Fibroblast of pulmonary artery (primary cell): Measurements from ENCODE around the gene TAF10.

ENCODE experiments used
- DNase-seq: peaks from one replicate; pipeline ENCODE4 v3.0.0-alpha.2; 2010; ENCODE audit warnings: low read depth
- H3K4me3 ChIP-seq: replicated peaks from 2 replicates; pipeline ENCODE4 v1.5.1; 2011; ENCODE audit warnings: low read depth, mild to moderate bottlenecking, control low read depth, low read length, moderate library complexity
- TF ChIP-seq, protein P1 (sequence below): IDR thresholded peaks from 2 replicates; pipeline ENCODE4 v1.5.1; 2011; ENCODE audit warnings: mild to moderate bottlenecking, control low read depth, low read length, inconsistent platforms; ENCODE audit errors: missing control alignments

TAF10 gene

DNA sequence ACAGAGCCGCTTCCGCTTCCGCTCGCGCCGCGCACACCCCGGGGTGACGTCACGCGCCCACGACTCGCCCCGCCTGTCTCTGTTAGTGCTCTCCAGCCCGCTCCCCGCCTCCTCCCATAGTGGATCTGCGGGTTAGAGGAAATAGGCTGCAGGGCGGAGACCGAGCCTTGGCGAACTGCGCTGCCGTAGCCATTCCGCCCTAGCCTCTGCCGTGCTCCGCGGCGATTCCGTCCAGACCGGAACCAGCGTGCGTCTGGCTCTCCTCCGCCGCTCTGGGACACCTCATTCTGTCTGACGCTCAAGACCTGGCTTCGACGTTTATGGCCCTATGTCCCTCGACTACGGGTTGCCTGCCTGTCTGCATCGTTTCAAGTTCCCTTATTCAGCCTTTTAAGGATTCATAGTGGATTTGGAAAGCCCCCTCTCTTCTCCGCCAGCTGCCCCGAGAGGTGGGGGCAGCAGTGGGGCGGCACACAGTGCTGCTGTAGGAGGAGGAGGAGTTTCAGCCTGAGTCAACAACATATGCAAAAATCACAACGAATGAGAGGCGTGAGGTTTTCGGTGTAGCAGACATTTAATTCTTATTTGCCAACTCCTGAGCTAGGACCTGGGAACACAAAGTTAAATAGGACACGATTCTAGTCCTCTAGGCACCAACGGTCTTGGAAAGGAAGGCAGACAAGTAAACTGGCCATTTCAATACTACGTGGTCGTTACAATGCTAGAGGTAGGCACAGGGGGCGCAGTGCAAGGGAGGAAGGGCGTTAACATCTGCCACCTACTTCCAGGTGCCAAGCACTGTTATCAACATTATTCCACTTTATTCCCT, at the start of gene TAF10:
Gene TAF10, minus strand, starts transcription at position 4 of the 829 bp plus-strand sequence. CDS start 27 bp downstream, outside the sequence.
- TF ChIP-seq, protein P1, sequence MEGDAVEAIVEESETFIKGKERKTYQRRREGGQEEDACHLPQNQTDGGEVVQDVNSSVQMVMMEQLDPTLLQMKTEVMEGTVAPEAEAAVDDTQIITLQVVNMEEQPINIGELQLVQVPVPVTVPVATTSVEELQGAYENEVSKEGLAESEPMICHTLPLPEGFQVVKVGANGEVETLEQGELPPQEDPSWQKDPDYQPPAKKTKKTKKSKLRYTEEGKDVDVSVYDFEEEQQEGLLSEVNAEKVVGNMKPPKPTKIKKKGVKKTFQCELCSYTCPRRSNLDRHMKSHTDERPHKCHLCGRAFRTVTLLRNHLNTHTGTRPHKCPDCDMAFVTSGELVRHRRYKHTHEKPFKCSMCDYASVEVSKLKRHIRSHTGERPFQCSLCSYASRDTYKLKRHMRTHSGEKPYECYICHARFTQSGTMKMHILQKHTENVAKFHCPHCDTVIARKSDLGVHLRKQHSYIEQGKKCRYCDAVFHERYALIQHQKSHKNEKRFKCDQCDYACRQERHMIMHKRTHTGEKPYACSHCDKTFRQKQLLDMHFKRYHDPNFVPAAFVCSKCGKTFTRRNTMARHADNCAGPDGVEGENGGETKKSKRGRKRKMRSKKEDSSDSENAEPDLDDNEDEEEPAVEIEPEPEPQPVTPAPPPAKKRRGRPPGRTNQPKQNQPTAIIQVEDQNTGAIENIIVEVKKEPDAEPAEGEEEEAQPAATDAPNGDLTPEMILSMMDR = peak; percentile 52
- peak within 1 kb of the TSS; percentile 66 for H3K4me3 ChIP-seq
- DNase-seq = peak; percentile 97

DNA sequence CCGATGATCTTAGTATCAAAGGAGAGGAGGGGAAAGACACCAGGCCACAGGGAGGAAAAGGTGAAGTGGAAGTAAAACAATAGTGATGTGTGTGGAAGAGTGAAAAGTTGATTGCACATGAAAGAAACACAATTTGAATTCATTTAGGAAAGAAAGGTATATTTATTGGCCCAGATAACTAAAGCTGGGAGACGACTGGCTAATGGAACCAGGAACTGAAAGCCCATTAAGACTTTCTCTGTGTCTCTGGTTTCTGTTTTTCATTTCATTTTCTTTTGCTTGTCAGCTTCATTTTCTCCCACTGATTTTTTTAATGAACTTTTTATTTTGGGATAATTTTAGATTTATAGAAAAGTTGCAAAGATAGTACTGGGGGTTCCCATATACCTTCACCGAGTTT, 48.7 kb upstream of the TAF10 start:
- H3K4me3 ChIP-seq = no peak overlapping the region
- no peak for DNase-seq
- TF ChIP-seq, protein P1 = no peak

DNA sequence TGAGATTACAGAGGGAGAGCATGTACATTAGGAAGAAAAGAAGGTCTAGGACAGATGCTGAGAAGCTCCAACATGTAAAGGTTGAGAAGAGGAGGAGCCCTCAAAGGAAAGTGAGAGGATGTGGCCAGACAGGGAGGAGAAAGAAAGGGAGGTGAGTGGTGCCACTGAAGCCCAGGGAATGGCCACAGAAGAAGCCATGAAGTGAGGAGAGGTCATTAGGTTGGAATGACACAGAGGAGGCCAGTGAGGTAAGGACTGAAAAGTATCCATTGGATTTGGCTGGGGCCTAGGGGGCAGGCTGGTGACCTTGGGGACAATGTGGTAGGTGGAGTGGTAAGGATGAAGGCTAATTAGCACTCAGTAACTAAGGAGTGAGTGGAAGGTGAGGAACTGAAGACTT, 46.6 kb upstream of the TAF10 start:
- DNase-seq = no peak
- H3K4me3 ChIP-seq = no peak overlapping the region
- TF ChIP-seq, protein P1 = no peak

DNA sequence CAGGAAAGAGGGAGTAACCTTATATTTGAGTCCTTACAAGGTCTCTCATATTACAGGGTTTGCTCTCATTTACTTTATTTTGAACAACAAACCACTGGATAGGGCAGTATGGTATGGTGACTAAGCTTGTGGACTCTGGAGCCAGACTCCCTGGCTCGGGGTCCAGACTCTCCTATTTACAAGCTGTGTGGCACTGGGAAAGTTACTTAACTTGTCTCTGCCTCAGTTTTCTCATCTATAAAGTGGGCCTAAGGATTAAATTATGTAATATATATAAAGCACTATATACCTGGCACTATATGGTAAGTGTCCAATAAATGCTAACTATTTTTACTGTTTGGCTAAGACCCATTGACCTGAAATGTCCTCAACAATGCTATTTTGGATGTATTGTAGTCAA, 45.3 kb upstream of the TAF10 start:
- TF ChIP-seq, protein P1 = no peak
- no peak overlapping the region for H3K4me3 ChIP-seq
- no peak for DNase-seq

DNA sequence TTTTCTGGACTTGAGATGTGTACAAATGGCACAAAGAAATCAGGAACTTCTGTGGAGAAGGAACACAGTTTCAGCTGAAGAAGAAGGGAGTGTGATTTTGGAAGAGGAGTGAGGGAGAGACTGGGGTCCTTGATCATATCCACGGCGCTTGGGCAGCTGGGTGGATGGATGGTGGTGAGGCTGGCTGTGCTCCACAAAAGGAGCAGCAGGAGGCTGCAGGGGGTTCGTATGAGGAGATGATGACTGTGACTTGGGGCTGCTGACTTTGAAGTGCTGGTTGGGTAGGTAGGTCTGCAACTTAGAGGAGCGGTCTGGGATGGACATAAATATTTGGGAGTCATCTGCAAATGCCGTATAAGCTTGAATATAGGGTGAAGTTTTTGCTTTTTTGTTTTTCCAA, 44.9 kb upstream of the TAF10 start:
- TF ChIP-seq, protein P1 = no peak
- no peak overlapping the region for H3K4me3 ChIP-seq
- DNase-seq = no peak

DNA sequence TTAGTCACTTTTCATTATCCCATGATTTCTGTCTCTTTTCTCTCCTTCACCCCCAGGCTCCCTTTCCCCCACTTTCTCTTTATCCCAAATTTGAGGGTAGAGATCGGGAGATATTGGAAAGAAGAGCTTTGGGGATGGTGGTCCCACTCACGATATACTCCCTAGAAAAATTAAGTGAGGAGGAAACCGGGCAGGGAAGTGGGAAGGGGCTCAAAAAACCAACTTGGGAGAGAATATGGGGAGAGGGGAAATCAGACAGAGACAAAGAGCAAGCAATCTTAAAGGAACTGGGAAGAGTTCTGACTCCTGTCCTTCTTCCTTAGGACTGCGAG, 44.5 kb upstream of the TAF10 start:
- no peak overlapping the region for H3K4me3 ChIP-seq
- DNase-seq = no peak
- TF ChIP-seq, protein P1 = no peak
